ENCODE data around the gene TTC23L.

TTC23L gene

GRCh38 chr5:34833090-34833489 lies 5.9 kb upstream of the TTC23L start:
- no peak for DNase-seq (ENCODE audit: low spot score)

GRCh38 chr5:34833976-34834793 lies 4.8 kb upstream of the TTC23L start:
- DNase-seq (ENCODE audit: low spot score), result no peak

- no peak for DNase-seq (ENCODE audit: low spot score)
These were observed 4.2 kb upstream of the TTC23L start for GRCh38 chr5:34834794-34835089.

- DNase-seq (ENCODE audit: low spot score), result no peak
These were observed 3.3 kb upstream of the TTC23L start for GRCh38 chr5:34835664-34836063.

GRCh38 chr5:34841816-34842215 lies 2.9 kb downstream of the TTC23L start:
- DNase-seq (ENCODE audit: low spot score), result no peak

- DNase-seq (ENCODE audit: low spot score), result no peak
These were observed 3.6 kb downstream of the TTC23L start for GRCh38 chr5:34842554-34842953.

- no peak for DNase-seq (ENCODE audit: low spot score)
These were observed 4.5 kb downstream of the TTC23L start for GRCh38 chr5:34843497-34843896.

- DNase-seq (ENCODE audit: low spot score), result no peak
These were observed 5.1 kb downstream of the TTC23L start for GRCh38 chr5:34844106-34844505.

- no peak for DNase-seq (ENCODE audit: low spot score)
These were observed 6.0 kb downstream of the TTC23L start for GRCh38 chr5:34844999-34845398.

GRCh38 chr5:34847056-34847455 lies 8.1 kb downstream of the TTC23L start:
- DNase-seq (ENCODE audit: low spot score), result no peak

GRCh38 chr5:34847552-34847951 lies 8.6 kb downstream of the TTC23L start:
- no peak for DNase-seq (ENCODE audit: low spot score)

GRCh38 chr5:34848230-34848629 lies 9.3 kb downstream of the TTC23L start:
- no peak for DNase-seq (ENCODE audit: low spot score)

- DNase-seq (ENCODE audit: low spot score), result peak; percentile 9
These were observed 10.3 kb downstream of the TTC23L start for GRCh38 chr5:34849253-34849652.

GRCh38 chr5:34854459-34855174 lies 15.7 kb downstream of the TTC23L start:
- DNase-seq (ENCODE audit: low spot score), result no peak

GRCh38 chr5:34857161-34857560 lies 18.2 kb downstream of the TTC23L start:
- no peak for DNase-seq (ENCODE audit: low spot score)

- DNase-seq (ENCODE audit: low spot score), result no peak
These were observed 18.9 kb downstream of the TTC23L start for GRCh38 chr5:34857894-34858293.

- DNase-seq (ENCODE audit: low spot score), result peak; percentile 21
These were observed 19.8 kb downstream of the TTC23L start for GRCh38 chr5:34858790-34859189.

- no peak for DNase-seq (ENCODE audit: low spot score)
These were observed 20.3 kb downstream of the TTC23L start for GRCh38 chr5:34859253-34859652.

- DNase-seq (ENCODE audit: low spot score), result no peak
These were observed 25.0 kb downstream of the TTC23L start for GRCh38 chr5:34863946-34864345.

- DNase-seq (ENCODE audit: low spot score), result no peak
These were observed 26.1 kb downstream of the TTC23L start for GRCh38 chr5:34865091-34865490.

- no peak for DNase-seq (ENCODE audit: low spot score)
These were observed 28.1 kb downstream of the TTC23L start for GRCh38 chr5:34866989-34867471.

GRCh38 chr5:34867660-34868059 lies 28.7 kb downstream of the TTC23L start:
- no peak for DNase-seq (ENCODE audit: low spot score)

- no peak for DNase-seq (ENCODE audit: low spot score)
These were observed 29.8 kb downstream of the TTC23L start for GRCh38 chr5:34868791-34869190.

GRCh38 chr5:34869256-34869655 lies 30.3 kb downstream of the TTC23L start:
- no peak for DNase-seq (ENCODE audit: low spot score)
